GM18861 (cell line): ENCODE results near the gene MESP2.

Experiments used
- ATAC-seq: cut with Tn5 transposase; IDR thresholded peaks from one replicate; pipeline ENCODE4 v1.9.1; 2021; ENCODE audit not compliant: unreplicated experiment

MESP2 gene

DNA sequence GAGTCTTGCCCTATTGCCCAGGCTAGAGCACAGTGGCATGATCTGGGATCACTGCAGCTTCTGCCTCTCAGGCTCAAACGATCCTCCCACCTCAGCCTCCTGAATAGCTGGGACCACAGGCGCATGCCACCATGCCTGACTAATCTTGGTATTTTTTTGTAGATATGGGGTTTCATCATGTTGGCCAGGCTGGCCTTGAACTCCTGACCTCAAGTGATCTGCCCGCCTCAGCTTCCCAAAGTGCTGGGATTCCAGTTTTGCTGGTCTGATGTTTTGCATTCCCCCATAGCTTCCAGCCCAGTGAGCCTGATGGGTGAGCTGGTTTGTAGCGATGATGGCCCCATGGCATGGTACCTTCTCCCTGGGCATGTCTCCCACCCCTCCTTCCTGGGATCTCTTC lies 20.4 kb upstream of the MESP2 start:
- no peak for ATAC-seq

DNA sequence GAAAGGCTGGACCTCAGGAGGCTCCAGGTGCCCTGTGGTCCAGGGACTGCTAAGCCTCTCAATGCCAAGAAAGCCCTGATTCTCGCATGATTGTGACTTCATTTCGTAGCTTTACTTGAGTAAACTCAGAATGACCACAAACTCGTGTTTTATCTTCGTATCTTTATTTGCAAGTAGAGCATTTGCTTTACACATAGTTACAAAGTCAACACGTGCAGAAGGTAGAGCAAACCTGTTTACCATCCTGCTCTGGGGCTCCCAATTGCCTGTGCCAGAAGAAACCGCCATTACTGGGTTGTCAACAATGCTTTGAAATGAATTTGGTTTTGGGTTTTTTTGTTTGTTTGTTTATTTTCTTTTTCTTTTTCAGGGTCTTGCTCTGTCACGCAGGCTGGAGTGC lies 19.2 kb upstream of the MESP2 start:
- ATAC-seq = no peak

DNA sequence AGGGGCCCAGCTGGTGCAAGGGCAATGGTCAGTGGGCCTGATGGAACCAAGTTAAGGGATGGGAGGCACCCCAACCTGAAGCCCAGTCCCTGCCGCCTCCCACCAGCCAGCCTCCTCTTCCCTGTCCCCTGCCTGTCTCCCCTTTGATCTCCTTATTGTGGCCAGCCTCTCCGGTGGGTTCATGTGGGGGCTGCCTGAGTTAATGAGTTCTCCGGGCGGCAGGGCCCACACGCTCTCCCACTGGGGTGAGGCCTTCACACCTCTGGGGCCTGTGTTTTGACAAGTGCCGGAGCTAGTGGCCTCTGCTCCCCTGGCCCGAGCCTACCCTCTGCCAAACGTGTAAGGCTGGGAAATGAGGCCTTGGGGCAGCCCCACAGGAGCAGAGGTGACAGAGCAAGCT lies 17.8 kb upstream of the MESP2 start:
- no peak for ATAC-seq

DNA sequence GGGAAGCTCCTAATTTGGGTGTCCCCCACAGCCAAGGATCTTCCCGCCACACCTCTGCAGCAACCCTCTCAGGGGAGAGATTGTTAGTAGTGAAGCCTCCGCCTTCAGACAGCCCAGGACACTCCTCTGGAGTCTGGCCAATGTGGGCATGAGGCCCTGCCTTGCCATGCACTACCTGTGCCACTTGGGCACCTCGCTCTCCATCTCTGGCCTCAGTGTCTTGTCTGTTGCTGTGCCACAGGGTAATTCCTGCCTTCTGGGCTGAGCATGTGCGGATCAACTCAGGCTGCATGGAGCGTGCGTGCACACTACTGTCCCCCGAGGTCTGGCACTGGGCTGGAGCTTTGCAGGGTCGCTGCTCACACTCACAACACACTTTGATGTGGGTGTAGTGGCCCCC lies 17.2 kb upstream of the MESP2 start:
- ATAC-seq = no peak

DNA sequence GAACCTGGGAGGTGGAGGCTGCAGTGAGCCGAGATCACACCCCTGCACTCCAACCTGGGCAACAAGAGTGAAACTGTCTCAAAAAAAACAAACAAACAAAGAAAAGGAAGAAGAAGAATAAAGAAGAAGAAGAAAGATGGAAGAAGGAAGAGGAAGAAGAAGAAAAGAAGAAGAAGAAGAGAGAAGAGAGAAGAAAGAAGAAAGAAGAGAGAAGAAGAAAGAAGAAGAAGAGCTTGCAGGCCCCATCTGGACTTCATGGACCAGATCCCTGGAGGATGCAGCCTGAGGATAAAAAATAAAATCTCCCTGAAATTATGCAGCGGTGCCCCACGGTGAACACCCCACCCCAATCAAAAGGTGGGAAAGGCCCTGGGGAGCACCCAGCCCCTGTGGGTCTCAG lies 16.3 kb upstream of the MESP2 start:
- no peak for ATAC-seq

DNA sequence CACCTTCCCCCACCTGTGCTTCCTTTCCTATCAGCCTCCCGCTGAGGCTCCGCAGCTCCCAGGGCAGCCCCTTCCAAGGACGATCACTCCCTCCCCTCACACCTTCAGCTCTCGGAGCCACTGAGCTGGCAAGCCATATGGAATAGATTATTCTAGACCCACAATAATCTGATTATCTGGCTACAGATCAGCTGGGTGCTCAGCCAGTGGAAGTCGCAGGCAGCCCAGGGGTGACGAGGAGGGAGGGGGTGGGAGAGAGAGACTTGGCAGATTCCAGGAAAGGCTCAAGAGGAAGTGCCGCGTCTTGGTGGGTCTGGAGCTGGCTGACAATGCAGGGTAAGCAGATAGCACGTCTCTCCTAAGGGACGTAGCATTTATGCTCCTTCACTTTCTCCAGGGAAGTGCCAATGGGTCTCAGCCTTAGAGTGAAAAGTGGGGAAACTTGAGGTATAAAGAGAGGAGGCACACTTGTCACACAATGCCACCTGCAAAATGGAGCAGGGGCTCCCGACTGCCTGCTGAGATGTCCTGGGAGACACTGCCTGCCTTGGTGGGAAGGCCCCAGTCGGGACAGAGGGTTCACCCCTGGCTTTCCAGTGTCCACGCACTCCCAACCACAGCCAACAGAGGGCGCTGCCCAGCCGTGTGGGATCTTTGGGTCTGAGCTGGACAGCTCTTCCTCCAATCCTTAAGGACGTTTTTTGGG lies 15.7 kb upstream of the MESP2 start:
- ATAC-seq = no peak

DNA sequence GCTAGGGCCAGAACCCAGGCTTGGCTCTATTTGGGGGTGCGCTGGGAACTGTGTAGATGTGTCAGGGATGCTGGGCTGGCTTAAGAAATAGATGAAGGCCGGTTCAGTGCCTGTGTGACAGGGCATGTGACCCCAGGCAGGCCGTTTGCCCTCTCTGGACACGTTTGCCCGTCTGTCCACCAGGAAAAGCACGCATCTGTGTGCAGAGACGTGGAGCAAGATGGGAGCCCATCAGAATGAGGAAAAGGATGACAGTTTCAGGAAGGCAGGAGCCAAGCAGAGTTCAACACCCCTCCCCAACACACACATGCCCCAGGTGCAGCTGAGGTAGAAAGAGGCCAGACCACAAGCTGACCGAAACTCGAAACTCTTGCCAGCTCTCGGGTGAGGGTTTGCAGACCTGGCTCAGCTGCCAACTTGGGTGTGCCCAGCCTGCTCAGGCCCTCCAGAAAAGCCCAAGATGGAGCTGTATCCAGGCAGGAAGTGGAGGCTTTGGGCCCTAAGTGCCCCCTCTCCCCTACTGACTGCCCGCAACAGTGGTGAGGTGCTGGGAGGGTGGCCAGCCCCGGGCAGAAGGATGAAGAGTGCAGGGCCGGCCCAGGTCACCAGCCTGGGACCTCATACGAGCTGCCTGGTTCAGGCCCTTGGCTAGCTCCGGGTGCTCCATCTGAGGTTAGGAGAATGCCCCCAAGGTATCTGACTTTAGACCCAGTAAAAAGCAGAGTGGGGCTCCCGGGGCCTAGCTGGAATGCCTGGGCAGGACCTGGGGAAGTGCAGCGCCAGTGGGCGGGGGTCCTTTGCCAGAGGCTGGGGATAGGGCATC lies 14.9 kb upstream of the MESP2 start:
- ATAC-seq = no peak

DNA sequence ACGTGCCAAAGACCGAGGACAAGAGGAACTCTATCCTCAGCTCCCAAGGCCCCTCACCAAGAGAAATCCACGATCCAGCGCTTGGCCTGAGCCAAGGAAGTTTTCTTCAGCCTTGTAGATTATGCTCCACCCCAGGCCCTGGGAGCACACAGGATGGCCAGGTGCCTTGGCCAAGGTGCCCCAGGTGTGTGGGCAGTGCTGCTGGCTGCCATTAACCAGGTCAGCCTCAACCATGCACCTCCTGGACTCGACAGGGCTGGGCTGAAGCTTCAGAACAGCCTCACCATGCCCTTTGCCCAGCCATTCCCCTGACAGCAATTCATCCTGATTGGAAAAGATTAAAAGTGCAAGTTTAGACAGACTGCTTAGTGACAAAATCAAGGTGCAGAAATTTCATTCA lies 14.2 kb upstream of the MESP2 start:
- no peak for ATAC-seq

DNA sequence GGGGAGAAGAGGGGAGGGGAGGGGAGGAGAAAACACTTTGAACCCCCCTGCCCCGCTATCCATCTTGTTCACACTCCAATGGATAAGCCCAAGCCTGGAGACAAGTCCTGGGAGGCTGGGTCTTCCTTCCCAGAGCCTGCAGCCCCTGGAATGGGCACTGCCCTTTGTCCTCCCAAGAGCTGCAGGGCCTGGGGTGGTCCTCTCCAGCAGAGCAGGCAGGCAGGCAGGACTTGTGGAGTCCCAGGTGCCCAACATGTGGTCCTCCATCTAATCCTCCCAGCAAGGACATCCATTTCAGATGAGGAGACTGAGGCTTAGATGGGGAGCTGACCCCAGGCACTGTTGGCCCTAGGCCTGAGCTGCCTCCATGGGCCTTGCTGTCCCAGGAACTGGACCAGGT lies 10.4 kb upstream of the MESP2 start:
- ATAC-seq = no peak

DNA sequence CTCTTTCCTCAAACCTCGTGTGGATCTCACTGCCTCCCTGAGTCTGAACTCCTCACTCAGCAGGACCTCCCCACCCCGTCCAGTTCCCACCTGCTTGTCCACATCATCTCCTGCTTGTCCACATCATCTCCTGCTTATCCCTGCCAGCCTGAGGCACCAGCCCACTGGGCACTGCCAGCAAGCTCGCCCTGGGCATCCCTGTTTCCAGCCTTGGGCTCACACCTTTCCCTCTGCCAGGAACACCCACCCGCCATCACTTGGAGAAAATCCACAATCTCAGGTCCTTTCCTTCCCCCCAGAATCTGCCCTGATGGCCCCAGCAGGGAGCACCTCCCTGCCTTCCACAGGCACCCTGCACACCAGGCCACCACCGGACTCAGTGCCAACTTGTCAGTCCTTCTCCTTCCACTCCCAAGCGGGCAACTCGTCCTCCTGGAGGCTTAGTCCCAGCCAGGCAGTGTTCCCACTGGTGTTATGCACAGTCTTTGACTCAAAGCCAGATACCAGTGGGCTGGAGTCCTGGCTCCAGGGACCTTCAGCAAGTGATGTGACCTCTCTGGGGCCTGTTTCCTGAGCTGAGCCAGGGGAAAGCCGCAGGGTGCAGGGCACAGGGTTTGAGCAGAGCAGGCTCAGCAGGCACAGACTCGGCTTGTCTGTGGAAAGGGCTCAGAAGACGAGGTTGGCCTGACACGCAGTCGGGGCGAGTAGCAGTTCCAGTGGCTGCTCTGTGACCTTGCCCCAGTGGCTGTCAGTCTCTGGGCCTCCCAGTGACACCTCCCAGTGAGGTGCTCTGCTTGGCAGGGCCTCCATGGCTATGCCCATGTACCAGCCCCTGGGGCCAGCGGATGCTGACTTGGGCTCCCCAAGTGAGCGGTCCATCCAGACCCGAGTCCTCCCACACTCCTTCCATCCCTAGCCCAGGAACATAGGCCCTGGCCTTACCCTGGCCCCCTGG lies 9.5 kb upstream of the MESP2 start:
- ATAC-seq = no peak

DNA sequence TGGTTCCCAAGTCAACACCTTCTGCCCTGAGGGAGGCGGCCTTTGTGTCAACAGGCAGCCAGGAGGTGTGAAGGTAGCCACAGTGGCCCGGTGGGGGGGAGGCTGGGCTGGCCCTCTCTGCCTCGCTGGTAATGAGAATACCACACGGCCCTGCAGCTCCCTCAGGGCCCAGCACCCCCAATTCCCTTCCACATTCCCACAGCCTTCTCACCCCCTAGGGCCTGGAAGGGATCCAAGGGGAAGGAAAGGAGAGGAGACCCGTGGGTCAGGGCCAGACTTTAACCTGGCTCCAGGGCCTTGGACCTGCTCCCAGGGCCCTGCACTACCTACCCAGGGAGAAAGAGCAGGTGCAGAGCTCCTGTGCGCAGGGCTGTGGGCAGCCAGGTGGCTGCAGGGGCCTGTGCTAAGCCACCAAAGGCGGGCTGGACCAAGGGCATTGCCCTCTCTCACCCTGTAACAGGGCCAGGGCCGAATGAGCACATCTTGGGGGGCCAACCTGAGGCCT lies 8.7 kb upstream of the MESP2 start:
- no peak for ATAC-seq

DNA sequence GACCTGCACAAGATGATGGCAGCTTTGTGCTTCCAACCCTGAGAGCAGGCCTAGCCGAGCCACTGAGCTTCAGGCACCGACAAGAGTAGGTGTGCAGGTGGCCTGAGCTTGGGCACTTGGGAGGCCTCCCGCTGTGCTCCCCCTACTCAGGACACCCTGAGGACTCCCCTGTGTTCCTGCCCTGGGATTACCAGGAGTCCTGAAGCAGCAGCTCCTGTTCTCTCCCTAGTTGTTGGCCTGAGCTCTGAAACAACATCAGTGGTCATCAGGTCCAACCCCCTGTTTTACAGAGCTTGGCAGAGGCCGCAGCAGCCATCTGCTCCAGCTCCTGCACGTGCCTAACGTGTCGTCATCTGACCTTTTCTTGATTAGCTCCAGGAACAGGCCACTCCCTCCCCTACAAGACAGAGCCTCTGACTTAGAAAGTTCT lies 8.0 kb upstream of the MESP2 start:
- ATAC-seq = no peak

DNA sequence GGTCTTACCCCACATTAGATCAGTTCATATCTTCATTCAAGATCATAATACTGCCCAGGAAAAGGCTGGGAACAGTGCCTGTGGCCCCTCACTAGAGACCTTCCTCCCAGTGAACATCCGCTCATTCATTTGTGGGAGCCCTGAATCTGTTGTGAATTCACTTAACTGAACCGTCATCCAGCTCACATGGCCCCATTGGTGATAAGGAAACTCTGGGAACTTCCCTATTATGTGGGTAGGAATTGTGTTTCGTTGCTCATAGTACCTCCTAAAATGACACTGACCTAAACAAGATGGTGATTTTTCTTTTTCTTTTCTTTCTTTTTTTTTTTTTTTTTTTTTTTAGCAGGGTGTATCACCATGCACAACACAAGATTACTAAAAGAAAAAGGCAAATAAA lies 6.8 kb upstream of the MESP2 start:
- ATAC-seq = no peak

DNA sequence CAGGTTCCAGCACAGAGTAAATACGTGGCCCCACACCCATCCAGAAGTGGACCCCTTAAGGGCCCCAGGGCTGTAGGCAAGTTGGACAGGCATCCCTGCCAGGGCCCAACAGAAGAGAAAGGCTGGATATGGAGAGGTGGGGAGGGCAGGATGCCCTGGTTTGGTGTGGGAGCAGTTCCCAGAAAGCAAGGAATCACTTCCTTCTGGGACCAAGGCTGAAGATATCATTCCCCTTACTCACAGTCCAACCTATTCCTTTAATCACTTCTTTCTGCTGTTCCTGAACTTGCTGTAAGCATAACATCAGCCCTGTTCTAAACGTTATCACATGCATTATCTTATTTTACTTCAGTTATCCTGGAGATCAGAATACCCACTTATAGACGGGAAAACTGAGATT lies 6.1 kb upstream of the MESP2 start:
- no peak for ATAC-seq

DNA sequence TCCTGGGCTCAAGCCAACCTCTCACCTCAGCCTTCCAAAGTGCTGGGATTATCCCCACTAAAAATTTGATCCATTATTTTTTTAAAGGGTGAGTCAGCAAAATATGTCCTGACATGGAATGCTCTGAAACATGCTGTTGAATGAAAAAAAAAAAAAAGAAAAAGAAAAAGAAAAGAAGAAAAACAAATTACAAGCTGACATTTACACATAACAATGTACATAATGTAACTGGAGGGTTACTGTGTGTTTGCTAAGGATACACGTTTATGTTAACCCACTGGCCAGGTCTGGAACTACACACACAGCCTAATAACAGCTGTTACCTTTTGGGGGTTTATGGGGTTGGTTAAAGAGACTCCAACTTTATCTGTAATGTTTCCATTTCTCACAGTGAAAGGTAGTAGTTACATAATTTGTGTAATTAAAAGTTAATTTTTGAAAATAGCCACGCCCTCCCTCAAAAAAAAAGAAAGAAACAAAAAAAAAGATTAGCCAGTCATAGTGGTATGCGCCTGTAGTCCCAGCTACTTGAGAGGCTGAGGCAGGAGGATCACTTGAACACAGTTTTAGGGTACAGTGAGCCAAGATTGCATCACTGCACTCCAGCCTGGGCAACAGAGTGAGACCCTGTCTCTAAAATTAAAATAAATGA lies 3.1 kb upstream of the MESP2 start:
- ATAC-seq = no peak

DNA sequence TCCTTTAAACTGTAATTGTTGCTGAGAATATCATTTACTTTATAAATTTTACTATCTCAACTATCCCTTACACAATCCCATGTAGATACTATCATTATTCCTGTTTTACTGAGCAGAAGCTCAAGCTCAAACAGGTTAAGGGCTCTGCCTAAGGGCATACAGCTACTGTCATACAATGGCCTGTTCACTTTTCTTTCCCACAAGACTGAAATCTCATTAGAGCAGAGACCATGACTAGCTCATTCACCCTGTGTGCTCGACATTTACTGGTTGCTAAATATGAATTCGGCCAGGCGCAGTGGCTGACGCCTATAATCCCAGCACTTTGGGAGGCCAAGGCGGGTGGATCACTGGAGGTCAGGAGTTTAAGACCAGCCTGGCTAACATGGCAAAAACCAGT lies 1.6 kb upstream of the MESP2 start:
- no peak for ATAC-seq

DNA sequence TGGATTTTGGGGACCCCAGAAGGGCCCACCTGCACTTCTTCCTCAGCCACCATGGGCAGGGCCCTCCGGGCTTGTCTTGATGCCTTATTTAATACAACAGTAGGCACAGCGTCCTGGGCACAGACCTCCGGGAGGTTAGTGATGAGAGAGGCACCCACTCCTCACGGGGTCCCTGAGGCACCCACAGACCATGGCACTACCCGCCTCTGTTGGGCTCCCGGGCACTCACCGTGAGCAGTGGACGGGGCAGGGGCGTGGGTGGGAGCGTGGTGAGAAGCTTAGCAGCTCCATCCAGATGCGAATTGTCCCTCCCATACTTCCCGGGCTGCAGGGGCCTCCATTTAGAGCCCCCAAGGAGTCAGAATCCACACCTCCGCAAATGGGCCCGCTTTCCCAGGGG lies 317 bp upstream of the MESP2 start:
- no peak for ATAC-seq

DNA sequence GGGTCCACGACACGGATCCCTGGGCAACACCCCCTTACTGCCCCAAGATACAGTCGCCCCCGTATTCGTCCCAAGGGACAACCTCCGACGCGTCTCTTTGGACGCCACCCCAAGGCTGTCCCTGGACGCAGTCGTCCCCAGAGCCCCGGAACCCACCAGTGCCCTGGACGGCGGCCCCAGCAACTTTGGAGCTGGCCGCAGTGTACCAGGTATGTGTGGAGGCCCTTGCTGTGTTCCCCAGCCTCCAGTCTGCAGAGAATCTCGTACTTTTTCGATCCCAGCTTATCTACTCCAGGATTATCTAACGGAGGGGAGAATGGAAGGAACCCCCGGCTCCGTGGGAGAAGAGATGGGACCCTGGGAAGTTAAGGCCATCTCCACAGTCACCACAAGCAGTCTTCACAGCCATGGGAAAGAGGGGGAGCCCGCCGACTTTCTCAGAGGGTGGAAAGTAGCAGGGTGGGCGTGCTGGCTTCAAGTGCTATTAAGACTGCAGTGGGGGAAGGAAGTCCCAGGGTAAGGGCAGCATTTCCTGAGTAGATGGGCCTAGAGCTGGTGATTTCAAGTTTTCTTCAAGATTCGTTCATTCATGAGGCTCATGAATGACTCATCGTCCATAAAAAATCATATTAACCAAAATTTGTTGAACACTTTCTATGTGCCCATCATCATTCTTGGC lies 1.1 kb downstream of the MESP2 start:
- no peak for ATAC-seq

DNA sequence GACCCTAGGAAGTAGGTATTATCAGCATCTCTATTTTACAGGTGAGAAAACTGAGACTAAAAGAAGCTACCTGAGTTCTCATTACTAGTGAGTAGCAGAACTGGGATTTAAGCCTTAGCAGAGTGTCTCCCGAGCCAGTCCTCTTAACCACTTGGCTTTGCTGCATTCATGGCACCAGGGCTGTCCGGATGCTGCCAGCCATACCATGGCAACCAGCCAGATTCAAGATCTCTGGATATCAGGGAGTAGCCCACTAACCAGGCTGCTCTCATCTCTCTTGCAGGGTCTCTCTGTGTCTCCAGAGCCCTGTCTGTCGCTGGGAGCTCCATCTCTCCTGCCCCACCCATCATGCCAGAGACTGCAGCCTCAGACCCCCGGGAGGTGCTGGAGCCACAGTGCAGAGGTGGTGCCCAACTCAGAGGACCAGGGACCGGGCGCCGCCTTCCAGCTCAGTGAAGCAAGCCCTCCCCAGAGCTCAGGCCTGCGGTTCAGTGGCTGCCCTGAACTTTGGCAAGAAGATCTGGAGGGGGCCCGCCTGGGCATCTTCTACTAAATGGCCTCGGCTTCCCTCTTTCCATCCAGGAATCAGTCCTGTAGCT lies 1.7 kb downstream of the MESP2 start:
- ATAC-seq = no peak

DNA sequence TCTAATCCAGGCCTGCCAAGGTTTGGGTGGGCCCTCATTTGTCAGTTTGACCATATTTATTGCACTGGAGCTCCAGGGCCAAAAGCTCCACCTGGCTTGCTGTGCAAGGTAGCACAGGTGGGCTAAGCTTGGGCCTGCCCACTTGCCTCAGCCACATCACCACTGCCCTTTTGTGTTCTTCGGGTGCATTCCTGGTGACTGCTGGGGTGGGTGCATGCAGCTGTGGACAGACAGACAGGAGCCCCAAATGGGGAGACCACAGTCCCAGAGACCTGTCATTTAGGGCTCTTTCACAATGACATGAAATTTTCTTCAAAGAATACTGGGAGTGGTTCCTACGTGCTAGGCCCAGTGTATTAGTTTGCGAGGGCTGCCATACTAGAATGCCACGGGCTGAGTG lies 2.7 kb downstream of the MESP2 start:
- no peak for ATAC-seq
